Osteocyte (in vitro differentiated cells): ENCODE measurements around the gene SYK. TPM values are rescaled to one million over a fixed set of nuclear protein-coding genes. Genes with fewer than 3 reads are reported as not detected.
"Not testable (repeated sequence)": the region's sequence is repeated elsewhere in the genome, so short reads cannot be mapped to it uniquely, and the experiment has no call there.

Experiments
- DNase-seq: peaks from one replicate; pipeline ENCODE4 v3.0.0; 2021; ENCODE audit warnings: mixed read lengths; ENCODE audit not compliant: unreplicated experiment; ENCODE audit errors: extremely low spot score
- H3K27ac Mint-ChIP-seq: one replicate; pipeline ENCODE4 v1.8.0; 2021; ENCODE audit warnings: mild to moderate bottlenecking, mixed read lengths; ENCODE audit not compliant: unreplicated experiment
- H3K27me3 Mint-ChIP-seq: one replicate; pipeline ENCODE4 v1.8.0; 2021; ENCODE audit warnings: mixed read lengths; ENCODE audit not compliant: unreplicated experiment
- H3K36me3 Mint-ChIP-seq: one replicate; pipeline ENCODE4 v1.8.0; 2021; ENCODE audit warnings: mixed read lengths; ENCODE audit not compliant: unreplicated experiment
- H3K4me1 Mint-ChIP-seq: one replicate; pipeline ENCODE4 v1.8.0; 2021; ENCODE audit warnings: mixed read lengths; ENCODE audit not compliant: unreplicated experiment
- H3K4me3 Mint-ChIP-seq: one replicate; pipeline ENCODE4 v1.8.0; 2021; ENCODE audit warnings: mild to moderate bottlenecking, moderate library complexity, mixed read lengths; ENCODE audit not compliant: unreplicated experiment
- H3K9me3 Mint-ChIP-seq: one replicate; pipeline ENCODE4 v1.8.0; 2021; ENCODE audit warnings: mixed read lengths; ENCODE audit not compliant: unreplicated experiment
- total RNA-seq: library from RNA; stranded (reverse); gene quantifications from 2 replicates; pipeline ENCODE4 v1.2.1, GENCODE V29; 2021
- TF ChIP-seq, protein P1 (sequence below): fragments of 200-600 bp; sonication (generic); IDR thresholded peaks from 2 replicates; pipeline ENCODE4 v1.5.0; 2021; ENCODE audit warnings: antibody characterized with exemption, mild to moderate bottlenecking, moderate library complexity

SYK gene
- total RNA-seq, 1 donor from 2014 or later: not detected

GRCh38 chr9:90787771-90788460 is 13.7 kb upstream of the SYK start:
- TF ChIP-seq, protein P1, sequence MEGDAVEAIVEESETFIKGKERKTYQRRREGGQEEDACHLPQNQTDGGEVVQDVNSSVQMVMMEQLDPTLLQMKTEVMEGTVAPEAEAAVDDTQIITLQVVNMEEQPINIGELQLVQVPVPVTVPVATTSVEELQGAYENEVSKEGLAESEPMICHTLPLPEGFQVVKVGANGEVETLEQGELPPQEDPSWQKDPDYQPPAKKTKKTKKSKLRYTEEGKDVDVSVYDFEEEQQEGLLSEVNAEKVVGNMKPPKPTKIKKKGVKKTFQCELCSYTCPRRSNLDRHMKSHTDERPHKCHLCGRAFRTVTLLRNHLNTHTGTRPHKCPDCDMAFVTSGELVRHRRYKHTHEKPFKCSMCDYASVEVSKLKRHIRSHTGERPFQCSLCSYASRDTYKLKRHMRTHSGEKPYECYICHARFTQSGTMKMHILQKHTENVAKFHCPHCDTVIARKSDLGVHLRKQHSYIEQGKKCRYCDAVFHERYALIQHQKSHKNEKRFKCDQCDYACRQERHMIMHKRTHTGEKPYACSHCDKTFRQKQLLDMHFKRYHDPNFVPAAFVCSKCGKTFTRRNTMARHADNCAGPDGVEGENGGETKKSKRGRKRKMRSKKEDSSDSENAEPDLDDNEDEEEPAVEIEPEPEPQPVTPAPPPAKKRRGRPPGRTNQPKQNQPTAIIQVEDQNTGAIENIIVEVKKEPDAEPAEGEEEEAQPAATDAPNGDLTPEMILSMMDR: no peak
- no peak overlapping the region for H3K27ac Mint-ChIP-seq
- no peak for DNase-seq
- peaks cover 11% of the 10 kb centered on the region for H3K4me1 Mint-ChIP-seq
- no peaks in the 10 kb centered on the region for H3K9me3 Mint-ChIP-seq
- peaks cover 16% of the 10 kb centered on the region for H3K27me3 Mint-ChIP-seq
- H3K36me3 Mint-ChIP-seq: no peaks in the 10 kb centered on the region
- H3K4me3 Mint-ChIP-seq: no peak overlapping the region

- not testable (repeated sequence) for H3K4me3 Mint-ChIP-seq, H3K27ac Mint-ChIP-seq, DNase-seq, H3K9me3 Mint-ChIP-seq, H3K36me3 Mint-ChIP-seq
- Mint-ChIP-seq H3K4me1 (peaks cover 11% of the 10 kb centered on the region), H3K27me3 (peaks cover 16% of the 10 kb centered on the region)
Observed at GRCh38 chr9:90788527-90788926, 13.1 kb upstream of the SYK start.

DNA sequence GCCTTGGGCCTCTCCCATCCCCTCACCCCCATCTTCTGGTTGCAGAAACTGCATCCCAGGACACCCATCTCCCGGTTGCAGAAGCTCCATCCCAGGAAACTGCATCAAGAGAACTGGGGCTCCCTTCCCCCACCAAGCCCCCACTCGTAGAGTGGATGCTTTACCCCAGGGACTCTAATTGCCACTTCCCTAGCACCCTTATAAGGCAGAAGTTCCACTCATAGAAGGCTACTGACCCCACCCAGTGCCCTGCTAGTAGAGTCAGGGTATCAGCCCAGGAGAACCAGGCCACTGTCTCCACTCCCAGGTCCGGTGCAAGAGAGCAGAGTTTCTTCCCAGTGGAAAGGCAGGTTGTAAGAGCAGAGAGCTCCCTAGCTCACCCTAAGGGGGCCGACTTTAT is 12.2 kb upstream of the SYK start:
- H3K36me3 Mint-ChIP-seq: no peaks in the 10 kb centered on the region
- H3K4me1 Mint-ChIP-seq: peaks cover 11% of the 10 kb centered on the region
- no peaks in the 10 kb centered on the region for H3K9me3 Mint-ChIP-seq
- DNase-seq: no peak
- peaks cover 19% of the 10 kb centered on the region for H3K27me3 Mint-ChIP-seq
- peak overlapping the region; percentile 29 for H3K27ac Mint-ChIP-seq
- TF ChIP-seq, protein P1: no peak
- H3K4me3 Mint-ChIP-seq: no peak overlapping the region

DNA sequence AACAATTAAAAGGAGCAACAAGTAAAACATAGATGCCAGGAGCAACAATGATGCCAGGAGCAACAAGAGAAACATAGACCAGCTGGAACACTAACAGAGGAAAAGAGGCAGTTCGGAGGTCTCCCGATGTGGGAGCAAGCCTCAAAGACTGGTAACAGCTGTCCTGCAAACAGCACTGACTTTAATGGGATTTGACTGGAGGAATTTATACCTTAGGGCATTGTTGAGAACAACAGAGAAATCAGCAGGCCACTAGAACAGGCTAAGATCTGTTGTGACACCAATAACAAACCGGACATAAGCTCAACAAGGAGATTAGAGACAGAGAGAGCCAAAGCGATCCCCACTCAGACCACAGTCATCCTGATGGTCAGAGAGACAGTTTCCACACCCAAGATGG is 11.8 kb upstream of the SYK start:
- no peaks in the 10 kb centered on the region for H3K9me3 Mint-ChIP-seq
- DNase-seq: no peak
- peaks cover 19% of the 10 kb centered on the region for H3K27me3 Mint-ChIP-seq
- peaks cover 11% of the 10 kb centered on the region for H3K4me1 Mint-ChIP-seq
- TF ChIP-seq, protein P1: no peak
- no peaks in the 10 kb centered on the region for H3K36me3 Mint-ChIP-seq
- peak overlapping the region; percentile 29 for H3K27ac Mint-ChIP-seq
- no peak overlapping the region for H3K4me3 Mint-ChIP-seq

DNA sequence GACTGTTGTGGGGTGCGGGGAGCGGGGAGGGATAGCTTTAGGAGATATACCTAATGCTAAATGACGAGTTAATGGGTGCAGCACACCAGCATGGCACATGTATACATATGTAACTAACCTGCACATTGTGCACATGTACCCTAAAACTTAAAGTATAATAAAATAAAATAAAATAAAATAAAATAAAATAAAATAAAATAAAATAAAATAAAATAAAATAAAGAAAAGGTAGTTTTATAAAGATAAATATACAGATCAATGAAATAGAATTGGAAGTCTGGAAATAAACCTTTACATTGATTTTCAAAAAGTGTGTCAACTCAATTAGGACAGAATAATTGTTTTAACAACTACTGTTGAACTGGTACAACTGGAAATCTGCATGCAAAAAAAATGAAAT is 8.6 kb upstream of the SYK start:
- H3K36me3 Mint-ChIP-seq, H3K4me3 Mint-ChIP-seq, H3K27ac Mint-ChIP-seq, DNase-seq, H3K9me3 Mint-ChIP-seq: not testable (repeated sequence)
- H3K27me3 Mint-ChIP-seq: peaks cover 25% of the 10 kb centered on the region
- H3K4me1 Mint-ChIP-seq: peaks cover 11% of the 10 kb centered on the region

- H3K4me3 Mint-ChIP-seq: no peak overlapping the region
- TF ChIP-seq, protein P1: no peak
- no peaks in the 10 kb centered on the region for H3K9me3 Mint-ChIP-seq
- no peaks in the 10 kb centered on the region for H3K36me3 Mint-ChIP-seq
- H3K27me3 Mint-ChIP-seq: peaks cover 29% of the 10 kb centered on the region
- H3K27ac Mint-ChIP-seq: no peak overlapping the region
- peaks cover 11% of the 10 kb centered on the region for H3K4me1 Mint-ChIP-seq
- DNase-seq: no peak
Observed at GRCh38 chr9:90793729-90794128, 7.9 kb upstream of the SYK start.
